Gastrocnemius medialis (tissue), 4 donors: ENCODE data around the gene TFPI. TPM values are rescaled to one million over a fixed set of nuclear protein-coding genes. Genes with fewer than 3 reads are reported as not detected.

Experiments
- ATAC-seq, 2 donors: fragments of 150-250 bp; one replicate each; pipeline ENCODE4 v1.9.1; 2016
- DNase-seq, 2 donors: peaks; one replicate each; pipeline ENCODE4 v3.0.0-alpha.2; 2019
- H3K27ac ChIP-seq, 4 donors: fragments of 200-600 bp; sonication (generic); 1 replicate in 1 of 4; 2 replicates in 3 of 4; pipeline ENCODE4 v1.5.1; 2016 to 2018; ENCODE audit warnings: mild to moderate bottlenecking in 2 of 4, moderate library complexity in 1 of 4
- H3K27me3 ChIP-seq, 3 donors: fragments of 200-600 bp; sonication (generic) in 2 of 3; 1 replicate in 1 of 3; 2 replicates in 2 of 3; pipeline versions ENCODE4 v1.5.1 to v1.6.0; 2016 to 2019; ENCODE audit warnings: mild to moderate bottlenecking in 1 of 3, moderate library complexity in 1 of 3
- H3K36me3 ChIP-seq, 2 donors: fragments of 200-600 bp; sonication (generic) in 1 of 2; one replicate each; pipeline ENCODE4 v1.5.1; 2017 to 2018
- H3K4me1 ChIP-seq, 2 donors: fragments of 200-600 bp; sonication (generic) in 1 of 2; one replicate each; pipeline ENCODE4 v1.5.1; 2016 to 2017; ENCODE audit warnings: mild to moderate bottlenecking in 2 of 2
- H3K4me3 ChIP-seq, 4 donors: fragments of 200-600 bp; sonication (generic) in 3 of 4; 1 replicate in 1 of 4; 2 replicates in 3 of 4; pipeline ENCODE4 v1.5.1; 2016 to 2019; ENCODE audit warnings: mild to moderate bottlenecking in 2 of 4
- H3K9me3 ChIP-seq, 3 donors: fragments of 200-600 bp; sonication (generic) in 2 of 3; 1 replicate in 1 of 3; 2 replicates in 2 of 3; pipeline ENCODE4 v1.5.1; 2016 to 2019
- POLR2A ChIP-seq, 2 donors: fragments of 450-650 bp; IDR thresholded peaks; one replicate each; pipeline ENCODE4 v1.6.1; 2017; ENCODE audit warnings: antibody characterized with exemption in 2 of 2, mild to moderate bottlenecking in 2 of 2, moderate library complexity in 2 of 2
- in situ Hi-C, 4 donors: fragments of 200-750 bp; cut with MboI; loops; one replicate each; pipeline versions ENCODE4 v1.15.0 to v1.8.0; 2017; ENCODE audit warnings: low sequenced_read_pairs in 4 of 4
- intact Hi-C: fragments of 100-400 bp; cut with DNase I; formaldehyde crosslinking; loops from one replicate; pipeline ENCODE4 v1.15.1; 2023; ENCODE audit warnings: low total_unique reads
- total RNA-seq, 4 donors: library from RNA; depleted of rRNA; stranded (reverse); fragments of >200 nt; gene quantifications; one replicate each; pipeline versions ENCODE4 v1.1.0 to v1.2.3, GENCODE V29; 2016
- TF ChIP-seq, protein P1 (sequence below), 5 experiments: fragments of 450-650 bp in 3 of 5; fragments of 200-600 bp in 2 of 5; sonication (generic) in 2 of 5; IDR thresholded peaks in 4 of 5; conservative IDR thresholded peaks in 1 of 5; 1 replicate in 4 of 5; 2 replicates in 1 of 5; pipeline ENCODE4 v1.5.1; 2016 to 2019; ENCODE audit warnings: antibody characterized with exemption in 5 of 5, mild to moderate bottlenecking in 3 of 5, moderate library complexity in 3 of 5

Gene TFPI
- total RNA-seq, 4 donors from 2014 or later = 30.7 to 91.5 (median 54.7) TPM

DNA sequence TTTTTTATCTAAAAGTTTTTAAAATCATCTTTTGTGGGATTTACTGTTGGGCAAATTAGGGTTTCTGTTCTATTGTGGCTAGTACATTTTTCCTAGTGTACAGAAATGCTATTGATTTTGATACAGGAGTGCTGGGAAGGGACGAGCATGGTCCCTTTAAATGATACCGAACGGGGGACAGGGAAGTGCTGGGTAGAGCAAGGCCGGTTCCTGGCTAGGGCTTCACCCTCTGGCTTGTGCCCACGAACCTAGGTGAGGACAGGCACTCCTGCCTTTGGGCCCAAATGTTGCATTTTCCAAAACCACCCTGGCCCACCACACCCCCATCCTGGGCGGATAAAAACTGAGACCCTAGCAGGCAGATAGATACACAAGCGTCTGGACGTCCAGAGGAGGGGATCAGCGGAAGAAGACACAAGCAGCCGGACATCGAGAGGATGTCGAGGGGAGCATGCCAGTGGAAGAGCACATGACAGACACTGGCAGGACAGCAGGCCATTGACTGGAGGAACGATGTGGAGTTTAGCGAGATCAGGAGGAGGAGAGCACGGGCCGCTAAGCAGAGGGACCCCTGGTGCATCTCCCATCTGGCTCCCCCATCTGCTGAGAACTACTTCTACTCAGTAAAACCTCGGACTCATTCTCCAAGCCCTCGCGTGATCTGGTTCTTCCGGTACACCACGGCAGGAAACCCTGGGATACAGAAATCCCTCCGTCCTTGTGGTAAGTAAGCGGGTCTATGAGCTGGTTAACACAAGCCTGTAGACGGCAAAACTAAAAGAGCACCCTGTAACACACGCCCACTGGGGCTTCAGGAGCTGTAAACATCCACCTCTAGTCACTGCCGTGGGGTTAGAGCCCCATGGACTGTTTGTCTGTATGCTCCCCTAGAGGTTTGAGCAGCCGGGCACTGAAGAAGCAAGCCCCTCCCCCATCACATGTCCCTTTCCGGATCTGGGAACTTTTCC is 92.7 kb downstream of the TFPI start:
- intact Hi-C loops (no loop called here), in situ Hi-C loops (no loop called here)
- Histone ChIP-seq H3K27me3 (no peaks in the 10 kb centered on the region), H3K4me1 (no peaks in the 10 kb centered on the region), H3K27ac (no peak overlapping the region), H3K36me3 (peaks cover 0 to 7% of the 10 kb centered on the region in 2 donors), H3K9me3 (no peaks in the 10 kb centered on the region), H3K4me3 (no peak overlapping the region)
- TF ChIP-seq, protein P1, sequence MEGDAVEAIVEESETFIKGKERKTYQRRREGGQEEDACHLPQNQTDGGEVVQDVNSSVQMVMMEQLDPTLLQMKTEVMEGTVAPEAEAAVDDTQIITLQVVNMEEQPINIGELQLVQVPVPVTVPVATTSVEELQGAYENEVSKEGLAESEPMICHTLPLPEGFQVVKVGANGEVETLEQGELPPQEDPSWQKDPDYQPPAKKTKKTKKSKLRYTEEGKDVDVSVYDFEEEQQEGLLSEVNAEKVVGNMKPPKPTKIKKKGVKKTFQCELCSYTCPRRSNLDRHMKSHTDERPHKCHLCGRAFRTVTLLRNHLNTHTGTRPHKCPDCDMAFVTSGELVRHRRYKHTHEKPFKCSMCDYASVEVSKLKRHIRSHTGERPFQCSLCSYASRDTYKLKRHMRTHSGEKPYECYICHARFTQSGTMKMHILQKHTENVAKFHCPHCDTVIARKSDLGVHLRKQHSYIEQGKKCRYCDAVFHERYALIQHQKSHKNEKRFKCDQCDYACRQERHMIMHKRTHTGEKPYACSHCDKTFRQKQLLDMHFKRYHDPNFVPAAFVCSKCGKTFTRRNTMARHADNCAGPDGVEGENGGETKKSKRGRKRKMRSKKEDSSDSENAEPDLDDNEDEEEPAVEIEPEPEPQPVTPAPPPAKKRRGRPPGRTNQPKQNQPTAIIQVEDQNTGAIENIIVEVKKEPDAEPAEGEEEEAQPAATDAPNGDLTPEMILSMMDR (IDR thresholded peaks at IDR 0.05 in 4 of 5, conservative IDR thresholded peaks at IDR 0.05 in 1 of 5) = no peak
- no peak for TF ChIP-seq POLR2A (IDR thresholded peaks at IDR 0.05)
- ATAC-seq (no peak), DNase-seq (no peak)

DNA sequence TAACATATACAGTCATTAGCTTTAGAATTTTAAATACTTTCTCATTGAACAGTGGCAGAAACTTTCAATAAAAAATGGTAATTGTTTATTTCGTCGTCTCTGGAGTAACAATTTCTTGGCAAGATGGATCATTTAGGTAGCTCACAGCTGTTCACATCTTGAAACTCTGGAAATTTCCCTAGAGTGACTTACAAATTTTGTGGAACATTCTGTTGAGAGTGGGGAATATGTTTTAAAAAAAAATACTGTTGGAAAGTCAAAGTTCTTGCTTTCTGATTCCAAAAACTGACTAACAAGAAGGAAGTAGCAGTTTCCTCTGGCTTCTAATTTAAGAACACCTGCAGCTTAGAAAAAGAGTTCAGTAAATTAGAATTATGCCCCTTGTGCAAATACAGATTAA is 95.0 kb downstream of the TFPI start:
- Histone ChIP-seq H3K27me3 (no peaks in the 10 kb centered on the region), H3K4me1 (no peaks in the 10 kb centered on the region), H3K27ac (no peak overlapping the region), H3K36me3 (no peaks in the 10 kb centered on the region), H3K9me3 (no peaks in the 10 kb centered on the region), H3K4me3 (no peak overlapping the region)
- no peak for ATAC-seq
- TF ChIP-seq POLR2A (IDR thresholded peaks at IDR 0.05) = no peak
- TF ChIP-seq, protein P1 (IDR thresholded peaks at IDR 0.05 in 4 of 5, conservative IDR thresholded peaks at IDR 0.05 in 1 of 5) = no peak
- intact Hi-C loops (loop anchor here (10.0 kb wide), 1 partner anchor 154 kb away; no protein-coding TSS in a partner anchor), in situ Hi-C loops (loop anchor here in 1 of 4 donors (10.0 kb wide), 1 partner anchor 594 kb away; no protein-coding TSS in a partner anchor)
- DNase-seq = no peak

DNA sequence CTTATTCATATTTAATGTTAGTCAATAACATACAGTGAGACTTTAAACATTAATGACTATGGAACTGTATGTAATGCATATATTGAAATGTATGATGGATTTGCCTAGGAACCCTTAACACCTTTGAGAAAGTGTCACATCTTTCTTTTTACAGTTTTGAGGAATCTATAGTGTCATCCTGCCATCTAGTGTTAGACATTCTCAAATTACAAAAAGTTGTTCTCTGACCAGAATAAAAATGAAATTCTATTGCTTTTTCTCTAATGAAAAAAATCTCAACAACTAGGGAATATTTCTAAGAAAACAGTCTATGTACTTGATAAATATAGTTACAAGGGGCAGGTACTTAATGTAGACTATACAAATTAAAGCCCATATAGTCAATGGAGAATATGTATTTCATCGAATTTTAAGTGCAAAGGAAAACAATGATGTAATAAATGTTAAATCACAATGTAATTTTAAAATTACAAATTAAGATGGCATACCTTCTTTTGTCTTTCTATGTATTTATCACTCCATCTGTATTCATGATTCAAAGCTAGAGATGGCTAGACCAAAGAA is 101.1 kb downstream of the TFPI start:
- no peak for TF ChIP-seq POLR2A (IDR thresholded peaks at IDR 0.05)
- TF ChIP-seq, protein P1 (IDR thresholded peaks at IDR 0.05 in 4 of 5, conservative IDR thresholded peaks at IDR 0.05 in 1 of 5) = peak in 4 of 5 experiments; percentile 16 to 46 (median 30)
- in situ Hi-C loops (loop anchor here in 2 of 4 donors (5.0 to 10.0 kb wide), 2 partner anchors 588 to 591 kb away; no protein-coding TSS in a partner anchor), intact Hi-C loops (loop anchor here (2.0 to 10.0 kb wide), 2 partner anchors 148 to 590 kb away; no protein-coding TSS in a partner anchor)
- no peak overlapping the region for H3K4me3 ChIP-seq
- no peaks in the 10 kb centered on the region for H3K4me1 ChIP-seq
- H3K9me3 ChIP-seq = no peaks in the 10 kb centered on the region
- no peaks in the 10 kb centered on the region for H3K36me3 ChIP-seq
- no peak overlapping the region for H3K27ac ChIP-seq
- H3K27me3 ChIP-seq = no peaks in the 10 kb centered on the region
- no peak for DNase-seq
- ATAC-seq = no peak

DNA sequence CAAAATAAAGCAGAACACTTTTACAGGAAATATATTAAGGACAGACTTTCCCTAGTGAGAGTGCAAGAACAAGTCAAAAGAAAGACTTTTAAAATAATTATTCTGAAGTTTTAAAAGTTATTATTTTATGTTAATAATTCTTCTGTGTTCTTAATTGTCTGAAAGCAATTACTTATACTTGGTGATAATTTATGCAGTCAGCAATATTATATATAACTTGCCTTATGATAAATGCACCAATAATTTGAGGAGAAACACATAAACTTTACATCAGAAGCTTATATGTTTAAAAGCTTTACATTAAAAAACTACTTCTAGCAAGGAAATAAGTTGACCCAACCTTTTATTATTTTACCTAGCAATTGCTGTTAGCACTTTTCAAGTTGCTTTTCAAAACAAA is 102.7 kb downstream of the TFPI start:
- no peak for TF ChIP-seq POLR2A (IDR thresholded peaks at IDR 0.05)
- TF ChIP-seq, protein P1 (IDR thresholded peaks at IDR 0.05 in 4 of 5, conservative IDR thresholded peaks at IDR 0.05 in 1 of 5) = no peak
- in situ Hi-C loops (loop anchor here in 2 of 4 donors (5.0 to 10.0 kb wide), 2 partner anchors 587 to 589 kb away; no protein-coding TSS in a partner anchor), intact Hi-C loops (loop anchor here (10.0 kb wide), 1 partner anchor 147 kb away; no protein-coding TSS in a partner anchor)

More for the DNA sequence above, 102.7 kb downstream of the TFPI start:
- Histone ChIP-seq H3K36me3 (no peaks in the 10 kb centered on the region), H3K27me3 (no peaks in the 10 kb centered on the region), H3K9me3 (no peaks in the 10 kb centered on the region), H3K4me3 (no peak overlapping the region), H3K27ac (no peak overlapping the region), H3K4me1 (no peaks in the 10 kb centered on the region)
- no peak for ATAC-seq
- no peak for DNase-seq
